Mucosa of descending colon (tissue), 3 donors: ENCODE data around the gene UBE2E1. TPM values are rescaled to one million over a fixed set of nuclear protein-coding genes. Genes with fewer than 3 reads are reported as not detected.

ENCODE experiments used
- ATAC-seq: fragments of 200-7000 bp; cut with Tn5 transposase; one replicate; pipeline ENCODE4 v1.9.1; 2020; ENCODE audit warnings: mild to moderate bottlenecking, moderate library complexity
- DNase-seq, 3 donors: peaks; one replicate each; pipeline ENCODE4 v3.0.0-alpha.2; 2020
- H3K36me3 ChIP-seq: fragments of 200-600 bp; one replicate; pipeline ENCODE4 v1.8.0; 2021; ENCODE audit warnings: low read depth, mild to moderate bottlenecking
- H3K4me1 ChIP-seq: fragments of 200-600 bp; one replicate; pipeline ENCODE4 v1.8.0; 2021; ENCODE audit warnings: low read depth, mild to moderate bottlenecking
- H3K4me3 ChIP-seq: fragments of 200-600 bp; one replicate; pipeline ENCODE4 v1.8.0; 2021; ENCODE audit warnings: mild to moderate bottlenecking
- H3K9me3 ChIP-seq: fragments of 200-600 bp; one replicate; pipeline ENCODE4 v1.8.0; 2021; ENCODE audit warnings: mild to moderate bottlenecking
- CTCF ChIP-seq: fragments of 200-600 bp; IDR thresholded peaks from one replicate; pipeline ENCODE4 v1.8.0; 2022; ENCODE audit warnings: antibody characterized with exemption, mild to moderate bottlenecking
- intact Hi-C, 2 donors: fragments of 100-400 bp; cut with DNase I in 1 of 2; cut with micrococcal nuclease in 1 of 2; formaldehyde crosslinking; loops; one replicate each; pipeline versions ENCODE4 v1.11.0 to v1.11.1; 2022; cut with DNase I, micrococcal nuclease
- total RNA-seq, 3 donors: library from RNA; stranded (reverse); fragmentation: NEBNext Ultra II Directional in 2 of 3; extraction: Animal tissue kit (Norgen Biotek cat#: 25700) in 2 of 3; gene quantifications; one replicate each; pipeline versions ENCODE4 v1.2.1 to v1.2.4, GENCODE V29; 2021 to 2023
- donor health status: DM: no; HTN: no; CAD: no; lungs with moderate emphysema.
- donor health status: DM: no; HTN: no; CAD: no.
- donor health status: DM: no; HTN: yes; CAD: no.

Gene UBE2E1
- total RNA-seq, 3 donors from 2014 or later: 84.7 to 111 (median 86.8) TPM

- Histone ChIP-seq H3K4me3 (no peak overlapping the region), H3K4me1 (no peaks in the 10 kb centered on the region), H3K9me3 (no peaks in the 10 kb centered on the region), H3K36me3 (no peaks in the 10 kb centered on the region)
- DNase-seq (no peak), ATAC-seq (no peak)
- intact Hi-C loops: no loop called here
- TF ChIP-seq CTCF: no peak
Measured at GRCh38 chr3:23894254-23895061, 88.7 kb downstream of the UBE2E1 start.

DNA sequence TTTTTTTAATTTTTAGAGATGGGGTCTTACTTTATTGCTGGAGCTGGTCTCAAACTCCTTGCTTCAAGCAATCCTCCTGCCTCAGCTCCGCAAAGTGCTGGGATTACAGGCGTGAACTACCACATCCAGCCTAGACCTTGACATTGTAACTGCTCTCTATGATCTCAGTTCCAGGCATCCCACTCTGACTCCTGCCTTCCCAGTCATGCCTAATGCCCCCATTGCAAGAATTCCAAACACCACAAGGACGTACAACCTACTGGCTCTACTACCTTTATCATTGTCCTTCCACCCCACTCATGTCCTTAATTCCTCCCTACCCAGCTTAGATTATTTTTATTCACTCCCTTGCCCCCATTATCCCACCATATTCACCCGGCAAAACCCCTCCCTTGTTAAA lies 89.4 kb downstream of the UBE2E1 start:
- H3K9me3 ChIP-seq: no peaks in the 10 kb centered on the region
- H3K4me1 ChIP-seq: no peaks in the 10 kb centered on the region
- intact Hi-C loops: no loop called here
- no peak for TF ChIP-seq CTCF
- H3K4me3 ChIP-seq: no peak overlapping the region
- no peaks in the 10 kb centered on the region for H3K36me3 ChIP-seq
- no peak for DNase-seq
- ATAC-seq: no peak

DNA sequence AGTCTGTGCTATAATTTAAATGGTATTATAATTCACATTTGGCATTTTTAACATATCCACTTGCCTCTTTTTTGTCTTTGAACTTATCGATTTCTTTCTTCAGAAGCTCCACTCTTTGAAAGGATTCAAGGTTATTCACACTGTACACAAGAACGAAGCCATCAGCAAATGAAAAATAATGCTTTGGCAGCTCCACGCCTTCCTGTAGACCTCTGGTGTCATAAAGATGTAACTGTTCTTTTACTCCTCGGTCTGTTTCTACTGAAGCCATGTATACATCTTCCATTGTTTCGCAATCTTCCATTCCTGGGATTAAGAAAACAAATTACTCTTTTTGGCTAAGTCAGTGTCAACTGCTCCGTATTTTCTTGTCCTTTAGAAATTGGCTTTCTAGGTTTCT lies 95.0 kb downstream of the UBE2E1 start:
- no peak for TF ChIP-seq CTCF
- ATAC-seq (no peak), DNase-seq (no peak)
- H3K9me3 ChIP-seq: no peaks in the 10 kb centered on the region
- no peaks in the 10 kb centered on the region for H3K4me1 ChIP-seq
- H3K4me3 ChIP-seq: no peak overlapping the region
- H3K36me3 ChIP-seq: no peaks in the 10 kb centered on the region
- intact Hi-C loops: no loop called here

DNA sequence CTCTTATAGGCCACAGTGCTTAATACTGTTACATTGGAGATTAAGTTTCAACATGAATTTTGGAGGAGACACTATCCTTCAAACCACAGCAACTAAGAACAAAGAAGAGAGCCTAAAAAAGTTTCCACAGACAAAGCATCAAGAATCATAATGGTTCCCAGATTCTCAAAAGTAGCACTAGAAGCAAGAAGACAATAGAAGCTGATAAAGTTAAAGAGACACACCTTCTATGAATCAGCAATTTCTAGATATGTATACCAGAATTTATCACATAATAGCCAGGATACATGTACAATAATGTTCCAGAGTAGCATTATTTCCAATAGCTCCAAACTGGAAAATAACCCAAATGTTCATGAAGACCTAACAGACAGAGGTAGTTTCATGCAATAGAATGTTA lies 98.8 kb downstream of the UBE2E1 start:
- no peak for DNase-seq
- ATAC-seq: no peak
- Histone ChIP-seq H3K9me3 (no peaks in the 10 kb centered on the region), H3K4me3 (no peak overlapping the region), H3K4me1 (no peaks in the 10 kb centered on the region), H3K36me3 (no peaks in the 10 kb centered on the region)
- TF ChIP-seq CTCF: no peak
- intact Hi-C loops: no loop called here

- H3K36me3 ChIP-seq: no peaks in the 10 kb centered on the region
- no peak for TF ChIP-seq CTCF
- no peak for DNase-seq
- no peak for ATAC-seq
- intact Hi-C loops: no loop called here
- H3K4me3 ChIP-seq: no peak overlapping the region
- no peaks in the 10 kb centered on the region for H3K9me3 ChIP-seq
- H3K4me1 ChIP-seq: no peaks in the 10 kb centered on the region
Measured at GRCh38 chr3:23909341-23909740, 103.6 kb downstream of the UBE2E1 start.
